ENCODE data around the gene DPYD.

The DPYD gene

GRCh38 chr1:97711858-97712257, 209.0 kb downstream of the DPYD start:
- no peak for DNase-seq (ENCODE audit: low read depth, low spot score)

- DNase-seq (ENCODE audit: low read depth, low spot score) = no peak
Measured at GRCh38 chr1:97693601-97694000, 227.2 kb downstream of the DPYD start.

DNA sequence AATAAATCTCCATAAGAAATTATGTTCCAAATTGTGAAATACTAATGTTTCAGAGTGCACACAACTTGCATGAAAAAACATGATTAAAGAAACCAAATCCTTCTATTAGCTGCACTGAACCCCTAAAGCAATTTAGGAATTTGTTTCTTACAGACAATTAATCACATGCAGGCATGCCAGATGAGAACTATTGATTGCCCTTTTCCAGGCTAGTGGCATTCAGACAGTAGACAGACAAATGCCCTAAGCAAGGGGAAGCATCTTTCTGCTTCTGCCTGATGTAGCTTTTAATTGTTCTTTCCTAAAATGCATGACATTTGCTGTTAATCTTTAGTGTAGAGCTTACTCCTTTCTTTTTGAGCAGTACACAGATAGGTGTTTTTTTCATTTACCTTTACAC, 229.5 kb downstream of the DPYD start:
- DNase-seq (ENCODE audit: low read depth, low spot score) = no peak

- DNase-seq (ENCODE audit: low read depth, low spot score) = no peak
Measured at GRCh38 chr1:97685360-97685759, 235.5 kb downstream of the DPYD start.

- DNase-seq (ENCODE audit: low read depth, low spot score) = no peak
Measured at GRCh38 chr1:97680894-97681293, 239.9 kb downstream of the DPYD start.

GRCh38 chr1:97680470-97680869, 240.4 kb downstream of the DPYD start:
- no peak for DNase-seq (ENCODE audit: low read depth, low spot score)

DNA sequence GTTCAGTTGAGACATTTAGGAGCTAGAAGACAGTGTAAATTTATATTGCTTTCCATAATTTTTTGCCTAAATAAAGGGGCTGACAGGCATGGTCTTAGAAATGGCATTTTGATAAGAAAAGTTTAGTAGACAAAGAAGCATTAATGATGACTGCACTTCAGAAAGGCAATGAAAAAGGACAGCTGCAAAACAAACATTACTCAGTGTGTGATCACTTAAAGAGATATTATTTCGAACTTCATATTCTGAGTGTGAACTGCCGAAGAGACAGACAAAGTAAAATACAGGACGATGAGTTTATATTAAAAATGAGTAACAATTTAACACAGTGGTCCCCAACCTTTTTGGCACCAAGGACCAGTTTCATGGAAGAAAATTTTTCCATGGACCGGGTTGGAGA, 243.1 kb downstream of the DPYD start:
- no peak for DNase-seq (ENCODE audit: low read depth, low spot score)

DNA sequence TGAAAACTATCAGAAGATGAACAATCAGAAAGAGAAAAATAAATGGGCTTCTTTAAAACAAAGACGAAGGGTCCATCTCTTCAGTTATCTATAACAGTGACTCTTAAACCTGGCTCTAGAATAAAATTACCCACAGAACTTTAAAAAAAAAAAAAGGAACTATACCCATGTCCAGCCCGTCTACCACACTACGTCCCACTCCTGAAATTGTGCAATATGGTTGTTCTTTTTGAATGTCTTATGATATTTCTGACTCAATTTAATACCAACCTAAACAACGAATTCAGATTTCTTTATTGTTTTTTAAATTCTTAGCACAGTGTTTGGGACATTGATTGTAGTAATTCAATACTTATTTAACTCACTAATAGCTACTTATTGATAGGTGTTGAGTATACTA, 246.3 kb downstream of the DPYD start:
- no peak for DNase-seq (ENCODE audit: low read depth, low spot score)

DNA sequence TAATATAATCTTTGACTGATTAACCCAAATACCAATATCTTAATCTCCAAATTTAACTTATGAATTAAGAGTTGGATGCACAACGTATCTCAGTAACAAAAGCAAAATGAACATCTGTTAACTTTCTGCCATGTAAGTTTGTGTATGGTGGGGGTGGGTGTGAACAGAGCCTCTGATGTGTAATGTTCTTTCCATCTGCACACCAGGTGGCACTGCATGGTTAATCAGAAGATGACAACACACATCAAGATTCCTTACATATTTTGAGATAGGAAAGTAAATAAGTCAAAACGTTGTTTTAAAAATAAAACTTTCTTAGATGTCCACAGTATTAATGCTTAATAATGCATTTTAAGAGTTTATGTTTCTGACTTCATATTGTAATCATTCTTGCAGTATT, 251.9 kb downstream of the DPYD start:
- DNase-seq (ENCODE audit: low read depth, low spot score) = no peak

GRCh38 chr1:97660431-97661105, 260.3 kb downstream of the DPYD start:
- no peak for DNase-seq (ENCODE audit: low read depth, low spot score)

GRCh38 chr1:97654876-97655585, 265.8 kb downstream of the DPYD start:
- DNase-seq (ENCODE audit: low read depth, low spot score) = no peak

DNA sequence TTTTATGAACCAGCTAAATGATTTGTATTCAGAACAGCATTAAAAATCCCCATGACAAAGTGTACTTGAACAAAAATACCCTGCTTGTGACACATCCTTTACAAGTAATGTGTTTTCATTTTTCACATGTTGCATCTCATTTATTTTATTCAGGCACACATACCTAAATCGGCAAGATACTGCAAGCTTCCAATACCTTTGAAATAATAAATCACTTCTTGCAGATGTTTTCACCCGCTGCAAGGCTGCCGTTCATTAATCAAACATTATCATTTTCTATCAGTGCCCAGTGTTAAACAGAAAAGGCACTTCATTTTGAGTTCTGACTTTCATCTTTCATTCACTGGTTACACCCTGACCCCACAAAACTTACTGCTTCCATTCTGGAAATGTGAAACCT, 269.6 kb downstream of the DPYD start:
- no peak for DNase-seq (ENCODE audit: low read depth, low spot score)

GRCh38 chr1:97649591-97649990, 271.2 kb downstream of the DPYD start:
- DNase-seq (ENCODE audit: low read depth, low spot score) = no peak

- DNase-seq (ENCODE audit: low read depth, low spot score) = no peak
Measured at GRCh38 chr1:97647776-97648175, 273.1 kb downstream of the DPYD start.

DNA sequence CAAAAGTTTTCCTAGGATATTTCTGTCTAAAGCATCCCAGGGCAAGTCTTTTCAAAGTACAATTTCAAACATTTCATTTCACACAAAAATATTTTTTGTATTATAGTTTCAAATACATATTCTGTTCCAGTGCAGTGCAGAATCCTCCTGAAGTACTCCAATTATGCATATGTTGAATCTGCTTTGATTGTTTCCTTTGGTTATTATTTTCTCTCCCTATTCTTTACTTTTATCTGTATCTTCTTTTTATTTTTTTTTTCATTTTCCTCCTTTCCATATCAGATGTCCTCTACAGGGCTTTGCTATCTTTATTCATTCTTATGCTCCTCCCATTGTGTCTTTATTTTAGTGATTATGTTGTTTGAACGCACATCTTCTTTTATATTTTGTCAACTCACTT, 274.8 kb downstream of the DPYD start:
- DNase-seq (ENCODE audit: low read depth, low spot score) = no peak

- DNase-seq (ENCODE audit: low read depth, low spot score) = no peak
Measured at GRCh38 chr1:97640677-97641076, 280.2 kb downstream of the DPYD start.

- DNase-seq (ENCODE audit: low read depth, low spot score) = no peak
Measured at GRCh38 chr1:97636941-97637340, 283.9 kb downstream of the DPYD start.

GRCh38 chr1:97634758-97635157, 286.1 kb downstream of the DPYD start:
- no peak for DNase-seq (ENCODE audit: low read depth, low spot score)

- DNase-seq (ENCODE audit: low read depth, low spot score) = no peak
Measured at GRCh38 chr1:97632776-97633175, 288.1 kb downstream of the DPYD start.

GRCh38 chr1:97632075-97632474, 288.8 kb downstream of the DPYD start:
- no peak for DNase-seq (ENCODE audit: low read depth, low spot score)

GRCh38 chr1:97630948-97631347, 289.9 kb downstream of the DPYD start:
- DNase-seq (ENCODE audit: low read depth, low spot score) = no peak

DNA sequence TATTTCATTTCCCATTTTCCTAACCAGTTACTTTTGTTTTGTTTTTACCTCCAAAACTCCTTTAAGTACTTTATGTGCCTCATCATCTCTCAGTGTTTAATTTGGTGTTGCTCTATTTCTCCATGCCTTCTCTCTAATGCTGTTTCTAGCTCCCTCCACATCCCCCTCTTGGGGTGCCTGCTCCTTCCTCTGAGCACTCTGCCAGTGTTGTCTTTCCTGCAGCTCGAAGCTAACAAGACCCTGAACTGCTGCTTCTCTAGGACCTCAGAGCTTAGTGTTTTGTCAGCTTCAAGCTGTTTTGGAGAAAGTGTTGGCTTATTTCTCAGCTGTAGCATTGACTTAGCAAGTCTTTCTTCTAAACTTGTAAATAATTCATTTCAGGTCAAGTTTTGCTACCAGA, 290.6 kb downstream of the DPYD start:
- no peak for DNase-seq (ENCODE audit: low read depth, low spot score)

DNA sequence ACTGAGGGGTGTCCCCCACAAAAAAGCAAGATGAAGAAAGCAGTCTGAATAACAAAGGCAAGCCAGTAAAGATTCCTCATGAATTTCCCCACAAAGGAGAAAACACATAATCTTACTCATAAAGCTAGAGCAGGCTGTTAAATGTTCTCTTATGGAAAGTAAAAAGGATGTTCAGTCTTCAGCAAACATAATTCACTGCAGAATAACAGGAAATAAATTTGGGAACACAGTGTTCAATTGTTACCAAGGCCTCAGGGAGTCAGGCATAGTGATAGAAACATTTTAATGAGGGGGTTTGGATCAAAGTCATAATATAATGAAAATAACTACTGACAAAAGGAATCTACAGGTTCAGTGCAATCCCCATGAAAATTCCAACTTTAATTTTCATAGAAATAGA, 297.6 kb downstream of the DPYD start:
- no peak for DNase-seq (ENCODE audit: low read depth, low spot score)

- no peak for DNase-seq (ENCODE audit: low read depth, low spot score)
Measured at GRCh38 chr1:97621955-97622354, 298.9 kb downstream of the DPYD start.

All from activated naive CD8-positive, alpha-beta T cell treated with anti-CD3 and anti-CD28 coated beads, Interleukin-2, amount 50 U/mL, for 16 hours (primary cell).